Mucosa of gallbladder (tissue), 1 donor: ENCODE results near the gene TTC32. TPM values are rescaled to one million over a fixed set of nuclear protein-coding genes. Genes with fewer than 3 reads are reported as not detected.

Experiments
- DNase-seq: peaks from one replicate; pipeline ENCODE4 v3.0.0-alpha.2; 2020; ENCODE audit warnings: low spot score
- total RNA-seq: library from RNA; stranded (reverse); gene quantifications from one replicate; pipeline ENCODE4 v1.2.1, GENCODE V29; 2021
- donor health status: DM: no; HTN: no; CAD: no.

The TTC32 gene
- total RNA-seq, 1 donor from 2014 or later, result 6.8 TPM

DNA sequence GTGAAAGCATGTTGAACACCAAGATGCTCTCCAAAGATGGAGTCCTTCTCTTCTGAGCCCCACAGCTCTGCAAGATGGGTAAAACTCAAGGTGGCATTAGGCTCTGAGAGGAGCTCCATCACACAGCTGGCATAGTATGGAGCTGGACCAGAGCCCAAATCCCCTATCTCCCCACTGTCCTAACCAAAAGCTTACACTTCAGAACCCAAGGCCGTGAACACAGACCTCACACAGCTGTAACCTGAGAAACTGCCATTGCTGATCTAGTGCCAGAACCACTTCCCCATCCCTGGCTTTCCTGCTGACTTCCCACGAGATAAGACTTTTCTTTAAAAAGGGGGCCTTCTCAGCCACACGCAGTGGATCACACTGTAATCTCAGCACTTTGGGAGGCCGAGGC, 25.0 kb downstream of the TTC32 start:
- no peak for DNase-seq

DNA sequence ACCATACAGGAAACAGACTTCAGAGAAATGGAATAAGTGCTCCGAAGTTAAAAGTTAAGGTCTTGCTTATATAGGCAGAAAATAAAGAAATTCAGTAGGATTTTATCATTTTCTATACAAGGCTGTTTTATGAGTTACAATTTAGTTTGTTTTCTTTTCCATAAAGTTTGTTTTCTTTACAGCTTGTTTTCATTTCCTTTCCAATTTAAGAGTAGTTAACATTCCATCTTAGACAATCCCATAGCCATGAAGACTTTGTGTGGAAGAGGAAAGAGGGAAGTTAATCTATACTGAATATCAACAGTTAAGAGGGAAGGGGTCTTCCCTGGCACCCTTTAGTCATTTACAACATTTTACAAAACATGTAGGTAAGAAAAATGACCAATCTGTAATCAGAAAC, 26.5 kb downstream of the TTC32 start:
- DNase-seq, result no peak

- no peak for DNase-seq
Measured at GRCh38 chr2:19874726-19875125, 27.1 kb downstream of the TTC32 start.

DNA sequence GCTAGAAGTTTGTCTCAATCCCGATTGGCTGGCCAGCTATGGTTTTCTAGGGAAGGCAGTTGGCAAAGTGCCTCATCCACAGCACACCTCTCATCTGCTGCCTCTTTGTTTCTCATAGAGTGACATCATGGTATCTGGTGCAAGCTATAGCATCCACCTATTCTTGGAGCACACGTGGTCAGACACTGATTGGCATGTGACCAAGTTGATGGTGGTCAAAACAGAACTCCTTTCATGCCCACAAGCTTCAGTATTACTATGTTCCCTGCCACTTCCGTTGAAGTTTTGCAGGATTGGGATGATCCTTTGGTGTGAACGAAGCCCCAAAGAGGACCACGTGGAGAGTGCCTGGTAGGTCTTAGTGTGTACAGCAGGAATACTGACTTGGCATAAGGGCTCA, 28.8 kb downstream of the TTC32 start:
- DNase-seq, result no peak

DNA sequence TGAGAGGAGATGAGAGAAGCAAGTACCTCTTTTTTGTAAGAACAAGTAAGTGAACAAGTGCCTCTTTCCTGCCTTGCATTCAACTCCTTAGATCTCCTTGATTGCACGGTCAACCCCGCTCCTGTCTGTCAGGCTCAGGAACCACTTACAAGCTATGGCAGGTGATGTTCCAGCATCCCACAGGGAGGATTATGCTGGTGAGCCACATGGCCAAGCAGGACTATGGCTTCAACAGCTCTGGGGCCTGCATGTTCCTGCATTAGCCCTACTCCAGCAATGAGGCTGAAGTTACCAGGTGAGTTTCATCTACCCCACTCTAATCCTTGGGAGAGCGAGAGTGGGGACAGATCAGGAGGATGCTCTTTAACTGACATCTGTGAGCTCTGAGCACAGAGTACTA, 29.5 kb downstream of the TTC32 start:
- no peak for DNase-seq

DNA sequence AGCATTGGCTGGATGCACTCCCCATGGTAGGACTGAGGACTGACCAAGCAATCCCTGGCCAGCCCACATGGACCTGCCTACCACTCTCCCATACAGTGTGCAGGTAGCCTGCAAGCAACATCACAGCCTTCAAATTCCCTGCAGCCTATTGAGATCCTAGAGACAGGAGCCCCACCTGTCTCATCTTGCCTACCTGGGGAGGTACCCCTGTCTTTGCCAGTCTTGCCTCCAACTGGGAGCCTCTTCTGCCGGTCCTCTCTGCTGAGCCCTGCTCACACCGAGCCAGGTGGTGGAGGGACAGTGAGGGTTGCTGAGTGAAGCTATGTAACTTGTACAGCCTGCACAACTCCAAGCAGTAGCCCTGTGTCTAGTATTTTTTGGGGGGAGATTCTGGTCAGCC, 29.9 kb downstream of the TTC32 start:
- DNase-seq, result no peak

- DNase-seq, result no peak
Measured at GRCh38 chr2:19870792-19871191, 31.0 kb downstream of the TTC32 start.

- DNase-seq, result peak; percentile 31
Measured at GRCh38 chr2:19868701-19869580, 32.8 kb downstream of the TTC32 start.

DNA sequence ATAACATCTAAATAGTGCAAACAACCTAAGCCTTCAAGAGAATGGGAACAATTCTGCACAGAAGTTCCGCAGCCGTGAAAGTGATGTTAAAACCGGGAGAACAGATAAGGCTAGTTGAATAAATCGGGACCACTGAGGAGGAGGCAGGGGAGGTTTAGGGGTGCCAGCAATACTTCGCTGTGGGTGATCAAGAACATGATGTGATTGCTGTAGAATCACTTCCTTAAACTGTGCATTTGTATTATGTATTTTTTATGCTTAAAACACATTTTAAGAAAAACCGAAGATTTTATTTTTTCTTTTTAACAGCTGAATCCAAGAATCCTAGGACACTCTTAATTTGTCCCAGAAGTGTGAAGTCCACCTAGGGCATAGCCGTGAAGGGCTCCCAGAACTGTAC, 33.6 kb downstream of the TTC32 start:
- DNase-seq, result no peak

DNA sequence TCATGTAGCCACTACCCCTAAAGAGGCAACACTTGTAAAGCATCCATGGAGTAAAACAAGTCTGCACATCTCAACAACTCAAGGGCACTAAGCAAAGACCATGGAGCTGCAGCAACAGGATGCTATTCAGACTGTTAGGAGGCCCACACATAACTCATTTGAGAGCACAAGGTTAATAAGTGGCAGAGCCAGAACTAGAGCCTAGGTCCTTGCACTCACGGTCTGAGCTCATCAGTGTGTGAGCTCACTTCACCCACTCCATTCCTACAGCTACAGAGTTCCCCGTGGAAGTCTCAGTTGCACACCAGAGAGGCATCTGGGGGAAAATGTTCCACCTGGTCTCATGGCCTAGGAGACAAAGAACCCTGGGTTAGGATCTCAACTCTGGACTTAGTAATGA, 35.0 kb downstream of the TTC32 start:
- DNase-seq, result no peak

DNA sequence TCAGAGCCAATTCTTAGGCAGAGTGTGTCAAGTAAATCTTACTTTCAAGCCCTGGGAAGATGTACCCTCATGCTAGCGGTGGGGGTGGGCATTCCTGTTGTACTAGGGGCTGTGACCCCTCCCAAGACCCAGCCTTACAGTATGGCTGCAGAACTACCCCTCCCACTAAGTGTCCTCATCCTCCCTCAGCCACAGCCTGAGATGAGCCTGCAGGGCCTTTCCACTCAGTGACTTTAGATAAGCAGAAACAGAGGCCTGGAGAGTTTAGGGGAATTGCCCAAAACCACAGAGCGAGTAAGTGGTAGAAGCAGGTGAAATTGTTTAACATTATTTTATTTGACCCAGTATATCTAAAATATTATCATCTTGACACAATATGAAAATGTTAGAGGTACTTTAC, 36.6 kb downstream of the TTC32 start:
- no peak for DNase-seq

- no peak for DNase-seq
Measured at GRCh38 chr2:19864381-19864780, 37.4 kb downstream of the TTC32 start.

- DNase-seq, result peak; percentile 65
Measured at GRCh38 chr2:19863303-19864041, 38.3 kb downstream of the TTC32 start.

GRCh38 chr2:19861813-19862212, 40.0 kb downstream of the TTC32 start:
- no peak for DNase-seq

- no peak for DNase-seq
Measured at GRCh38 chr2:19860022-19860421, 41.8 kb downstream of the TTC32 start.

- no peak for DNase-seq
Measured at GRCh38 chr2:19859565-19859964, 42.2 kb downstream of the TTC32 start.

DNA sequence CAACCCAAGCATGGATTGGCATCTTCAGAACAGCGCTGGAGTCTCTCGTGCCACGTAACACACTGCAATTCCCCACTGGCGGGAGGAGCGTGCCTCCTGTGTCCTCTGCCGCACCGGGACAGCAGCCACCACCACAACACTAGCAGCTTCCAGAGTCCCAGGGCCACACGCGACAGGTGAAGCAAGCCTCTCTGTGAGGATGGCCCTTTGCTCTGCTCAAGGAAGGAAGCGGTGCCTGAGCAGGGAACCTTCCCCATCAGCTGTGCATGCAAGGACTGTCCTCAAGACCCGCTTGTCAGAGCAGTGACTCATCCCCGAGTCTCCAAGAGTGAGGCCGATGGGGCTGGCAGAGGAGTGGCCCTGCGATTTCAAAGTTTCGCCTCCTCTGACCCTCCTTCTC, 44.0 kb downstream of the TTC32 start:
- DNase-seq, result no peak

DNA sequence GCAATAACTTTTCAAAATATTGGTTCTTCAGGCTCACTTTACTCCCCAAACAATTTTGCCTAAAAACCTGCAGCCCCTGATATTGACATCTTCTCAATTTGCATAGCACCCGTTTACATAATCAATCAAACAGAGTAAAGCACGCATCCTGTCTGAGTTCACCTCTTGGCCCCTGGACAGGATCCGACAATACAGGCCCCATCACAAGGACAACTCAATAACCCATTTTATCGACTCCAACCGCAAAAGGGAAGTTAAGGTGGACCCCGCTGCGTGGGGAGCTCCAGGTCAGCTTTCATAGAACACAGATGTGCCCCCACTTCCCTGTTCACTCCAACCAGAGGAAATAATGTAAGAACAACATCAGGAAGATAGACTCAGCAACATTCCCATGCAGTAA, 44.7 kb downstream of the TTC32 start:
- no peak for DNase-seq

DNA sequence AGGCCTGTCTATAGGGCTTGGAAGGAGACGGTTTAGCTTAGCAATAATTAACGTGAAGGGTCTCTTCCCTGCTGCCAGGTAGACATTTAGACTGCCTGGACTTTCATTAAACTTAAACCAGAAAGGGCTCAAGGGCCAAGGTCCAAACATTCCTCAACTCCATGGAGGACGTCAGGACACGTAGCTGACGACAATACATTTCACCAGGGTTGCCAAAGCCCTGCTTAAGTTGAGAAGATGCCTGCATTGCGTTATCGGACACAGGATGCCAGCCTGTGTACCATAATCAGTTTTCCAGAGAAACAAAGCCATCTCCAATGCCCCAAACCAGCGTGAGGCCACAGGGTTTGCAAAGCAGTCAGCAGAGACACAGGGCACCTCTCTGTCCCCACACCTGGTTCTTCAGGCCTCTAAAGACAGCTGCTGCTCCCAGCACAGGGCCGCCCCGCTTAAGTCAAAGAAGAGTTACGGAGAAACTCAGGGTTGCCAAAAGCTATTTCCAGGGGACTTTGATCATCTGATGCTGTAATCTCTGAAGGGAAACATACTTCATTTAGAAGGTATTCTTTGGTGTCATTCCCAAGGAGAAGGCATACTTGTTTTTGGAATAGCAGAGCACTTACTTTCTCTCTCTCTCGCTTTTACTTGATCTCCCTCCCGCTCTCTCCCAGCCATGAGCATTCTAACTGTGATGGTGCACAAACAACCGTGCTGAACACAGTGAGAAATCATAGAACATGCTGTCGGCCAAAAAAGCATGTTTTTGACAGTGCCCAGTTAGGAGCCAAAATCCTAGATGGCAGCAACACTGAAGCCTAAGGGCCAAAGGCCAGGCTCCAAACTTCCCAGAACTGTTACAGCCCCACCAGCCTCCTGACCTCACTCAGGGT, 46.0 kb downstream of the TTC32 start:
- DNase-seq, result no peak

DNA sequence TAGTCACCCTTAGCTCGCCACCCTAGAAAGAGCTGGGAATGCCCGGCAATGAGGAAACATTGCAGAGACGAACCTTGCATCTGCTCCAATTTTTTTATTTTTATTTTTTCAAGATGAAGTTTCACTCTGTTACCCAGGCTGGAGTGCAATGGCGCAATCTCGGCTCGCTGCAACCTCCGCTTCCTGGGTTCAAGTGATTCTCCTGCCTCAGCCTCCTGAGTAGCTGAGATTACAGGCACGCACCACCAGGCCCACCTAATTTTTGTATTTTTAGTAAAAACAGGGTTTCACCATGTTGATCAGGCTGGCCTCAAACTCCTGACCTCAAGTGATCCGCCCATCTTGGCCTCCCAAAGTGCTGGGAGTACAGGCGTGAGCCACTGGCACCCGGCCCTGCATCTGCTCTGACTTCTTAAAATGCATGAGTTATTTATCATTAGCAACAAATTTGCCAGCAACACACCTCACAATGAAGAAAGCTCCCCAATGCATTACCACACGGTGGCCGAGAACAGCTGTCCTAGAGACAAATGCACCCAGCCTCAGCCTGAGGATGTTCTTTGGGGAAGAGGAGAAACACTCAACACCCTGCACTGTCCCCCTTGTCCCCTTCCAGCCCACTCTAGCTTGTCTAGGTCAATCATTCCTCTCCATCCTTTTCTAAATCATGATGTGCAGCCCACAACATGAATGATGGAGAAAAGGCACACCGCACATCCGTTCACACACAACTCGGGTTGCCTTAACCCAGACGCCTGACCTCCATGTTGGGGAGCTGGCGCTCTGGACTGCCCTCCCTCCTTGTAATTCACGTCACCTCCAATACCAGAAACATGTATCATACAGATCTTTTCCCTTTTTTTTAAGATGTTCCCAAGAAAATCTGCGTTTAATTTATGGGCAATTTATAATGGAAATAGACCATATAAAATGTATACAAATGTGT, 46.9 kb downstream of the TTC32 start:
- no peak for DNase-seq

DNA sequence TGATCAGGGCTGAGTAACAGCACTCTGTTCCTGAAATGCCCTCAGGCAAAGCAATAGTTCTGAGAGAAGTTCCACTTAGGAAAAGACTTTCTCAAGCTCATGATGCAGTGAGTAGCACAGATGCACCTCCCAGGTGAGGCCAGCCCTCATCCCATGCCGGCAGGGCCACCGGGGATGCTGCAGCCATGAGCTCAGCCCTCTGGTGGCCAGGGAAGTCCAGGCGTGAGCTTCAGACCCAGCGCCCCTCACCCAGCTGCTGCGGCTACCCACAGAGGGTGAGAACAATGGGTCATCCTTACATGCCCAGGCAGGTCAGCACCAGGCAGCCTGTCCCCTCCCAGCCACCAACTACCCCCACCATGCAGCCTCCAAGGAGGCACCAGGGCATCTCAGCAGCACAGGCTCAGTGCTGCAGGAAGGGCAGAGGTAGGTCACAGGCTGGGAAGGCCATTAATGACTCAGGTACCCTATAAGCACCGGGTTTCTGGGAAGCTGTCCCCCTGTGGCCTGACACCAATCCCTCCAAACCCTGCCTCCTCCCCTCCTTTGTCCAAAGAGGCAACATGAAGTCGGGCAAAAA, 50.6 kb downstream of the TTC32 start:
- DNase-seq, result no peak
